ENCODE measurements around the gene CMSS1.

Gene CMSS1

GRCh38 chr3:100006570-100007271 is 189.1 kb downstream of the CMSS1 start:
- no peak for TF ChIP-seq CTCF (IDR thresholded peaks at IDR 0.05; ENCODE audit: low read depth, low read length)
- DNase-seq (ENCODE audit: low read depth in 2 of 2), result peak; percentile 67 to 69
- no peak overlapping the region for H3K4me3 ChIP-seq (replicated peaks in 1 of 2; ENCODE audit: low read depth in 2 of 2, low read length in 2 of 2)

- DNase-seq (ENCODE audit: low read depth in 2 of 2), result no peak
- no peak overlapping the region for H3K4me3 ChIP-seq (replicated peaks in 1 of 2; ENCODE audit: low read depth in 2 of 2, low read length in 2 of 2)
- TF ChIP-seq CTCF (IDR thresholded peaks at IDR 0.05; ENCODE audit: low read depth, low read length), result no peak
Measured at GRCh38 chr3:100007313-100007712, 189.7 kb downstream of the CMSS1 start.

- DNase-seq (ENCODE audit: low read depth in 2 of 2), result peak in 1 of 2 donors; percentile 38
- H3K4me3 ChIP-seq (replicated peaks in 1 of 2; ENCODE audit: low read depth in 2 of 2, low read length in 2 of 2), result no peak overlapping the region
Measured at GRCh38 chr3:100008081-100008698, 190.5 kb downstream of the CMSS1 start.

GRCh38 chr3:100009276-100010086 is 191.8 kb downstream of the CMSS1 start:
- H3K4me3 ChIP-seq (replicated peaks in 1 of 2; ENCODE audit: low read depth in 2 of 2, low read length in 2 of 2), result no peak overlapping the region
- DNase-seq (ENCODE audit: low read depth in 2 of 2), result peak in 1 of 2 donors; percentile 21
- TF ChIP-seq CTCF (IDR thresholded peaks at IDR 0.05; ENCODE audit: low read depth, low read length), result no peak

More at GRCh38 chr3:100008081-100008698, 190.5 kb downstream of the CMSS1 start:
- no peak for TF ChIP-seq CTCF (IDR thresholded peaks at IDR 0.05; ENCODE audit: low read depth, low read length)

GRCh38 chr3:100010087-100010417 is 192.4 kb downstream of the CMSS1 start:
- DNase-seq (ENCODE audit: low read depth in 2 of 2), result no peak
- TF ChIP-seq CTCF (IDR thresholded peaks at IDR 0.05; ENCODE audit: low read depth, low read length), result no peak
- H3K4me3 ChIP-seq (replicated peaks in 1 of 2; ENCODE audit: low read depth in 2 of 2, low read length in 2 of 2), result no peak overlapping the region

GRCh38 chr3:100018806-100019205 is 201.1 kb downstream of the CMSS1 start:
- TF ChIP-seq CTCF (IDR thresholded peaks at IDR 0.05; ENCODE audit: low read depth, low read length), result no peak
- no peak for DNase-seq (ENCODE audit: low read depth in 2 of 2)
- H3K4me3 ChIP-seq (replicated peaks in 1 of 2; ENCODE audit: low read depth in 2 of 2, low read length in 2 of 2), result no peak overlapping the region
